ENCODE results near the gene NCKAP5. TPM values are rescaled to one million over a fixed set of nuclear protein-coding genes. Genes with fewer than 3 reads are reported as not detected.
"Not testable (repeated sequence)": the region's sequence is repeated elsewhere in the genome, so short reads cannot be mapped to it uniquely, and the experiment has no call there.

Gene NCKAP5
- polyA plus RNA-seq, 4 donors, result 3.1 to 8.4 (median 7.2) TPM

DNA sequence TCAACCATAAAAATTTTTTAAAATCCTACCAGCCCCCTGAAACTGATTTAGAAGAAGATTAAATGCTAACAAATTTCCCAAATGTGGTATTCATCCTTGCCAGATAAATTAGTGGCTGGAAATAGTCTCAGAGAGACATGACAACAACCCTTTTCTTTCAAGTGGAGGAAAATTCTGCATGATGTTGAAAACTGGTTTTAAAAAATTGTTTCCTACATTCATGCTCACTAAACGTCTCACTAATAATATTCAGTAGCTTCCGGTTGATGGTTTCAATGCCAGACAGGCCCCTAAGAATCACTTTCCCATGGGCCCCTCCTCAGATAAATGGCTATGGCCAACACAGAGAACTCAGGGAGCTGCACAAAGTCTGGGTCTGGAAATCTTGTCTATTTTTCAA, 43.2 kb downstream of the NCKAP5 start:
- DNase-seq (ENCODE audit: low read depth in 4 of 4, low spot score in 3 of 4), result no peak

DNA sequence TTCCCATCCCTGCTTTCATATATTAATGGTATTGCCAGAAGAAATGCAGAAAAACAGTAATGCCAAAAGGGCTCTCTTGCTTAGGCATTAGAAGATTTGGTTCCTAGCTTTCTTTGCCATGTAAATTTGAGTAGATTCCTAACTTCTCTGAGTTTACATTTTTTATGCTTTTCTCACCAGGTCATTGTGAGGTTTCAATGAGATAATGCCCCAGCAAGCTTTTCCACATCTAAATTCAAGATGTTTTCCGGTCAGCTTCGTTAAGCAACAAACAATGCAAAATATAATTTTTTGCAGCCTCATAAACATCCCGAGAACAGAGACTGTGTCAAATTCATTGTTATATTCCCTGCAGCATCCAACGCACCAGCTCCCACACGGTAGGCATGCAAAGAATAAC, 44.9 kb downstream of the NCKAP5 start:
- no peak for DNase-seq (ENCODE audit: low read depth in 4 of 4, low spot score in 3 of 4)

DNA sequence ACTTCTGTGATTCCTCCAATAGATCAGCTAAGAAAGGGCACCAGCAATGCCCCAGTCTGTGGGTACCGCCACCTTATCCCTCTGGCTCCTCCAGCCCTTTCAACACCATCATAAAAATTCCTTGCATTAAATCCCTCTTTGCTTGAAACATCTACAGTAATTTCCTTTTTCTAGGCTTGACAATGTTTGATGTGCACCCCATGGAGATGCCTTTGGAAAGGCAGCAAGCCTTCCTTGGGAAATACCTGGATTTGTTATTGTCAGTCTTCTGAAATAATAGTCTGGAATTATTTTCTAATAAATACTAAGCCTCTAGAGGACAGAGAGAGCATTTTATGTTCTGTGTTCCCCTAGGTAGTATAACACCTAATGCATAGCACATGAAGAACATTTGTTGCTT, 46.1 kb downstream of the NCKAP5 start:
- DNase-seq (ENCODE audit: low read depth in 4 of 4, low spot score in 3 of 4), result no peak

DNA sequence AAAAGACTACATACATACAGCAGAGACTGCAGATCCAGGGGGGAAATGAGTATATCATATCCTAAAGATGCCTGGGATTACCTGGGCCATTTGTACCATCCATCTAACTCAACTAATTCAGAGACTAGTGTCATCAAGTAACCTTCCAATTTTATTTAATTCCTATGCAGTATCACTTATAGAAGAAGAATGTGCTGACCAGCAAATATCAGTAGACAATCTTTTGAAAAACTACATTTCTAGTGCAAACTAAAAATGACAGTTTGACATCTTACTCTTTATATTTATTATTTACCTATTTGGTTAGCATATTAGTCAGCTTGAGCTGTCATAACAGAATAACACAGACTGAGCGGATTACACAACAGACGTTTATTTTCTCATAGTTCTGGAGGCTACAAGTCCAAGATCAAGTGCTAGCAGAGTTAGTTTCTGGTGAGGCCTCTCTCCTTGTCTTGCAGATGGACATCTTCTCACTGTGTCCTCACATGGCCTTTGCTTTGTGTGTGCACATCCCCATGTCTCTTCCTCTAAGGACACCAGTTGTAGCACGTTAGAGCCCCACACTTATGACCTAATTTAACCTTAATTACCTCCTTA, 47.0 kb downstream of the NCKAP5 start:
- DNase-seq (ENCODE audit: low read depth in 4 of 4, low spot score in 3 of 4), result no peak

DNA sequence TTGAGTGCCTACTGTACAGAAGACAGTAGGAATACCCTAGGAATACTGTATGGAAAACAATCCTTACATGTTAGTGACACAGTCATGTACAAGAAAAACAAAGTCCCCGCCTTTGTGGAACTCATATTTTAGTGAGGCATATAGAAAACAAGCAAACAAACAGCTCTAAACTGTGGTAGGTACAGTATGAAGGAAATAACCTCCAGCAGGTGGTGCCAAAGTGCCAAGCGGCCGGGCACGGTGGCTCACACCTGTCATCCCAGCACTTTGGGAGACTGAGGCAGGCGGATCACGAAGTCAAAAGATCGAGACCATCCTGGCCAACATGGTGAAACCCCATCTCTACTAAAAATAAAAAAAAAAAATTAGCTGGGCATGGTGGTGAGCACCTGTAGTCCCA, 48.6 kb downstream of the NCKAP5 start:
- not testable (repeated sequence) for DNase-seq (ENCODE audit: low read depth in 4 of 4, low spot score in 3 of 4)

DNA sequence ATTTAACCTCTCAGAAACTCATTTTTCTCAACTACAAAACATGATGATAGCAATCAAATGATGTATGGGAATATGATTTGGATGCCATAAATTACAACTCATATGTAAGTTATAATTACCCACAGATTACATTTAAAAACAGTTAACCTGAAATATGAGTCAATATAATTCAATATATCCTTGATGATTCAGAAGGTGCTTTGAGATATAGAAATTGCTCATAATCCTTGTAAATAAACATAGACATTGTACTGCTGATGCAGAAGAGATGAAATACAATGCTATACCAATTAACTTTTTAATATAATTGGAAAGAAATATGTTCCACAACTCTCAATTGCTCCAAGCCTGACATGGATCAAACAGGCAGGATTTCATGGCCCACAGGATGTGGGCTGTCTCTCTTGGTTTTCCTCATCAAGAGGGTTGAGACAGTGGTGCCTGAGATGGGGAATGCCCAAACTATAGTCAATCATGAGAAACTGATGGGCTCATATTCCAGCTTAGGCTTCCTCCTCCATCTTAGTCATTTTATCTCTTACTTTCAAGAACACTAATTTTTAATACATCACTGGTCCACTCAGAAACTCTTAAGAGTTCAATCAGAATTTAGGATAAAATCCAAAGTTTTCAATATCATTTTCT, 49.4 kb downstream of the NCKAP5 start:
- no peak for DNase-seq (ENCODE audit: low read depth in 4 of 4, low spot score in 3 of 4)

DNA sequence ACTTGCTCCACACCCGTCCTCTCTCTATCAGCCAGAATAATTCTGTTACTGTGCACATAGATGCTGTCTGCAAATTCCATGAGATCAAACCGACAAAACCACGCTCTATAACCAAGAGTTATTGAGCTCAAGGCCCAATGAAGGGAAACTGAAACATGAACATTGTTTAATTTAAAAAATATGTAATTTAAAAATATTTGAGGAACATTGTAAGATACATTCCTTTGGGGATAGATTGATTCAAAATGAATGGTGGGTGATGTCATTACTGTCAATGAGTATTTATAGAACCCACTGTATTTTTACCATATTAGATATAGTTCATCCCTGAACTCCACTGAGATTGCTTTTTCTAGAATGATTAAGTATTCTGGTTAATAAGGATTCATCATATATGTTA, 50.4 kb downstream of the NCKAP5 start:
- no peak for DNase-seq (ENCODE audit: low read depth in 4 of 4, low spot score in 3 of 4)

DNA sequence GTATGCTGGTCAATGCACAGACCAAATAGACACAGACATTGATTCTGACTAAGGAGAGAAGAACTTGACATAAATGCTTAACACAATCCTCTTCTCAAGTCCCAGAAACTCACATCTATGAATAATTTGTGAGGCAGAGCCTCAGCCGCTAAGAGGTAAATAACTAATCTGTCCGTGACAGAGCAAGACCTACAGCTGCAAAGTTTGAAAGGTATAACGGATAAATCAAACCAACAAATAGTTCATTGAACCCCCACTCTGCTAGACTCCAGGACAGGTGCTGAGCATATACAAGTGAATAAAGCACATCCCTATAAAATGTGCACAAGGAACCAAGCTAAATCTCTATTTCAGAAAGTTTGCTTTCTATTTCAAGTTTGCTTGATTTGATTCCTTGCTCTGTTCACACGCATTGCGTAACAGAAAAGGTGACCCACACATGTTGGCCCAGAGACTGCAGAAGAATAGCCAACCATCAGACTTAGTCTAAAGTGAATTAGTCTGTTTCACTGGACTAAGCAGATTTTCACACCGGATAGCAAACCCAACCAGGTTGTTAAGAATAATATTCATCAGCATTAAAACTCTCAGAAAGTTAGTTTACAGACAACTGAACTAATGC, 51.7 kb downstream of the NCKAP5 start:
- no peak for DNase-seq (ENCODE audit: low read depth in 4 of 4, low spot score in 3 of 4)

DNA sequence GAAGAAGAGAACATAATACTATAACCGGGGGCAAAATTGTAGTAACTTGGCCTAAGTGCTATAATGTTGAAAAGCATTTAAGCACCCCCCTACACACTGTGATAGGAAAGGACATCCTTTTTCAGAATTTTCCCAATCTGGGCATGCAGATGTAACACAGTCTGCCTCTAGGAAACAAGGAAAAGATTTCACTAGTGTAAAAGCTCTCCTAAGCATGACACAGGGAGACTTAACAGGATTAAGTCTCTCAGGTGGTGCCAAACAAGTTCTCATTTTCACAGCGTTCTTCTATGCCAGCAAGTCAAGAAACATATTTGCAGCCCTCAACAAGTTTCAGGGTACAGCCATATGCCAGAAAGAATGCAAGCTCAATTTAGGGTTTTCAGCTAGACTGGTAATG, 53.0 kb downstream of the NCKAP5 start:
- no peak for DNase-seq (ENCODE audit: low read depth in 4 of 4, low spot score in 3 of 4)

DNA sequence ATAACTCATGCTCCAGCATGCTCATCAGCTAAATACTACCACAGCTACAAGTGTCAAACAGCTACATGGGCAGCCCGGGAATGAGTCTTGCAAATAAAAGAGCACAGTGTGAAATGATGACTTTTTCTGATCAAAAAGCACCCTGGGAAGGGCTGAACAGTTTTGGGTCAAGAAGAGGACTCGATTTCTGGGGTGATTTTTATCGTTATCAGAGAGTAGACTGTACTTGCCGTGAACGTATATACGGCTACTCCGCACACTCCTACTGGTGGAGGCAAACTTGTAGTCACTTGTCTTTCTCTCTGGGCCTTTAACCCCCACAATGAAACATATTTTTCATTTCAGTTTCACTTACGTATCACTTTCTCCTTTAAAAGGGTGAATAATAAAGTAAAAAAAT, 54.4 kb downstream of the NCKAP5 start:
- no peak for DNase-seq (ENCODE audit: low read depth in 4 of 4, low spot score in 3 of 4)

DNA sequence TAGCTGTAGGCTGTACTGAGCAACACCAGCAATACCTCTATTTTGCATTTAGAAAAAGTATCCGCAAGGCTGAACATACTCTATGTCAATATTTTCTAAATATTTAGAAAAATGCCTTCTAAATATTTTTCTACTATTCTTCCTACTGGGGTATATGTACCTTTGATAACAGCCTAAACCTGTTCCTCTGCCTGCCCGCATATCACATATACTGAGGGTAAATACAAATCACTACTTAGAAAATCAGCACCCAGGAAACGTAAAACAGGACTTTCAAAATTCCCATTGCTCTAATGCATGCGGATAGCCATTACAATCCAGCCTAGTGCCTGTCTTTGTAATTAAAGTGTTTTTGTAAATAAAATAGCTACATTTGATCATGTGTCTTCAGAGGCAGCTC, 56.1 kb downstream of the NCKAP5 start:
- no peak for DNase-seq (ENCODE audit: low read depth in 4 of 4, low spot score in 3 of 4)

DNA sequence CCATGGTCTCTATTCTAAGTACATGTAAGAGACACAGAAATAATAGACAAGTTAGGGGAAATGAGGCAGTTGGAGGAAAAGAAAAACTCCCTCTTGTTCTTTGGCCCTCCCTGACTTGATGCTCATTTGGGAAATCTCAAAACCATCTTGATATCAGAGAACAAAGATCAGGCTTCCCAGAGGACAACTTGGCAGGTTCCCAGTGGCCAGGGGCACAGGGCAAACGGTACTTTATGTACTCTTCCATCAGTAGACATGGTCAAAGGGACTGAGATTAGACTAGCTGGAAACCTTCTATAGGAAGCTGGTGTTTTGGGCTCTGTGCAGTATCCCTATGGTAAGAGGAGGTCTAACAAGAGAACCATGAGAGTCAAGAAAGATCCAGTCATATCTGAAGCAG, 56.6 kb downstream of the NCKAP5 start:
- DNase-seq (ENCODE audit: low read depth in 4 of 4, low spot score in 3 of 4), result no peak

DNA sequence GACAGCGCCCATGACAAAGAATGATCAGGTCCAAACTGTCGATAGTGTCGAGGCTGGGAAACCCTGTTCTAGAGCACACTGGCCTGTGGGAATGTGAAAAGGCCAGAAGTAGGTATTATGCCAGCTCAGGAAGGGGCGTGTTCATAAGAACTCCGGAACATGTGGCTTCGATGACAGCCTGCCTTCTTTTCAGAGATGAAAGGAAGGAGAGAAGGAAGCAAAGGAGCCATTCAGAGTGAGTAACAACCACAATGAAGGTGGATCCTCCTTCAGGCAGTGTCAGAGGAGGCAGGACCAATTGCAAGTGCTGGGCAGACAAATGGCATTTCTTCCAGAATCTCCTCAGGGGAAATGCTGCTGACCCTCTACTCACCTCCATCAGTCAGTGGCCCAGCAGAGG, 58.5 kb downstream of the NCKAP5 start:
- DNase-seq (ENCODE audit: low read depth in 4 of 4, low spot score in 3 of 4), result no peak

DNA sequence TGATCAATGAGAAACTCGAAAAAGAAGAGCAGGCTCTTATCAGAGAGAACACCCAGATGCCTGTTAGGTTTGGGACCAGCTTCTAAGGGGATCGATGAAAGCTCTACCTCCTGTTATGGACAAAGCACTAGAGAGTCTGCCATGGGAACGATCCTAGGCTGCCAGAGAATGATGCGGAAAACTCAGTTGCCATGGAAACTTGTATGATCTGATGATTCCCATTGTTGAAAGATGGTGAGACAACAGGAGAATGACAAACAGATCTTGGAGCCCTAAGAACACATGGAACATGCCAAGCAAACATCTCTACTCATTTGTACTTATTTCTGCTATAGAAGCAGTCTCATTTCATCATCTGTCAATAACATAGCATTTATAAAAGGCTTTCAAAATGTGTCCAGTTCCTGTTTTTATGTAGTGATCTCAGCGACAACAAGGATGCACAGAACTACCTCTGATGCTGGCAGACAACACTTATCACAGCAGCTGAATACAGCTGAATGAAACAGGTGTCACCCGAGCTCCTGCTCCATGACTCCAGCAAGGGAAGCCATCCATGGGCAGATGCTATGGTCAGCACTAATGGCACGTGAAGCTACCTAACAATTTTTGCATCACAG, 59.6 kb downstream of the NCKAP5 start:
- no peak for DNase-seq (ENCODE audit: low read depth in 4 of 4, low spot score in 3 of 4)

DNA sequence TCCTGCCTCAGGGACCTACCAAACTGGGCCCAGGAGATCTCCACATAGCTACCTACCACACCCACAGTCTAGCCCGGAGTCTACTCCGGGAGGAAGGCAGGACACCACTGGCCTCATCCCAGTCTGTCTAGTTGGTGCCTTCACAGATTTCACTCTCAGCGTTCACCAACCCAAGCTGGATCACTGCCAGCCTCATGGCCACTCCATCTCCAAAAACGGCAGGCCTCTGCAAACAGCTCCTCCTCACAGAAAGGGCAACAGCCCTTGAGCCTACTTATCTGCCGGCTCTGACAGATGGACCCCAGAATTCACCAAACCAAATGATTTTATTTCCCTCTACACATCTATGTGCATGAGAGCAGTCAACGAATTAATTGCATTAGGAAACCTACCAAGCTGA, 61.3 kb downstream of the NCKAP5 start:
- DNase-seq (ENCODE audit: low read depth in 4 of 4, low spot score in 3 of 4), result no peak

DNA sequence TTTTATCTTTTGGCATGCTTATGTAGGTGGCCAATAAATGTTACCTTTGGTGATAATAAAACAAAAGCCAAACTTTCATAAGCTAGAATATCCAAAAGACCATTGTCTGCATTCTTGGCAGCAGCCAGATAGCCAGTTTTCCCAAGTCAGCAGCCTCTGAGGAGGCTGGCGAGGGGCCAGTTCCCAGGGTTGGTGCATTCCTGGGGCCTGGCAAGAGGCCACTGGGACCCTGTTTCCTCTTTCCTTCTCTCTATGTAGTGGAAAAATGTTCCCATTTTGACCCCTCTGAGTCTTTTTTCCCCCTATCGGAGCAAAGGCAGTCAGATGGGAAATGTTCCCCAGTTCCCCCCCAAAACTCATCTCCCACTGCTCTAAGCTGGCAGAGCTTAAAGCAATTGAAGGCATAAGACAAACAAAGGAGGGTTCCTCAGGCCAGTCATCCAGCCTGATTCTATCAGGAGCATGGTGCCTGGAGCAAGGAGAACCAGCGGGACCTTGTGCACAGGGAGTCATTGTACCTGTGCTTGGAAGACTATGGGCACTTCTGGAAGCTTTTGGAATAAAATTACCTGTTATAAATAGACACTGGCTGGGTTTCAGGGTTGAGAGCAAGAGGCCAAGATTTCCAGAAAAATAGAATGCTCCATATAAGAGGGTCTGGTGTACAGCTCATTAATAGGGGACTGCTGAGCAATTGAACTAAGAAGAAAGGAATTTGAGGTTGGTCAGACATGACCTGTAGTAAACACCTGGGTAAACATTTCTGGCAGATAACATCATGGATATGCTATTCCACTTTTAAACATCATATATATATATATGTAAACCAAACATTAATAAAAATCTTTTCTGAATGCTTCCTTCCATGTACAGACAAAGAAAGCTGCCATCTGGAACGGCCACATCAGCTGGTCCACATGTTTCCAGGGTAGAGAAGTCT, 63.4 kb downstream of the NCKAP5 start:
- DNase-seq (ENCODE audit: low read depth in 4 of 4, low spot score in 3 of 4), result no peak

DNA sequence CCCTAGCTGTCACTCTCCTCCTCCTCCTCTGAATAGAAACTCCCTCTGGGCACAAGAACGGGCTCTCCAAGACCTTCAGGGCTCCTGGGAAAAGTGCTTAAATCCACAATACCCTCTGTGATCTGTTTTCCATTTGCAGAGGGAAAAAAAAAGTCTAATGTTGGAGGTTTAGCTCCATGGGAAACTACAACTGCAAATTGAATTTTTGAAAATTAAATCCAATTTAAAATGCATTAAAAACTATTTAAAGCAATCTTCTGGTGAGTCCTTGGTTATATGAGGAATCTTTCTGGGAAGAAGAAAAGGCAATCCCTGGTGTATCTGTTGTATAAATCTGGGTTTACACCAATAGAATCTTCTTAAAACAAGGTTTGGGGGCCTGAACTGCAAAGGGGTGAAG, 64.3 kb downstream of the NCKAP5 start:
- no peak for DNase-seq (ENCODE audit: low read depth in 4 of 4, low spot score in 3 of 4)

DNA sequence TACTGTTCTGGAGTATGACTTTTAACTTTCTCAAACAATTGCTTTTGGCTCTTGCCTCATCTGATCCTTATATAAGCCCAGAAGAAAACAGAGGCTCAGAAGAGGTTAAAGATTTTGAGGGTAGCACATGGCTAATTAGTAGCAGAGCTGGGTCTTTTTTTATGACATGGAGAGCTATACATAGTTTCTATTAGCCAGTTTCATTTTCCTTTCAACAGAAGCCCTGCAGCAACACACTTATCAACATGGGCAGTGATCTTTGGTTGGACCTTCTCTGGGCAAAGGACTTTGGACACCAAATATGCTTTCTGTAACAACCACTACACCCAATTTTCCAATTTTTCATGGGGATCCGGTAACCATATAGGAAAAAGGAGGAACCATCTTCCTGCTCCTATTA, 64.9 kb downstream of the NCKAP5 start:
- no peak for DNase-seq (ENCODE audit: low read depth in 4 of 4, low spot score in 3 of 4)

DNA sequence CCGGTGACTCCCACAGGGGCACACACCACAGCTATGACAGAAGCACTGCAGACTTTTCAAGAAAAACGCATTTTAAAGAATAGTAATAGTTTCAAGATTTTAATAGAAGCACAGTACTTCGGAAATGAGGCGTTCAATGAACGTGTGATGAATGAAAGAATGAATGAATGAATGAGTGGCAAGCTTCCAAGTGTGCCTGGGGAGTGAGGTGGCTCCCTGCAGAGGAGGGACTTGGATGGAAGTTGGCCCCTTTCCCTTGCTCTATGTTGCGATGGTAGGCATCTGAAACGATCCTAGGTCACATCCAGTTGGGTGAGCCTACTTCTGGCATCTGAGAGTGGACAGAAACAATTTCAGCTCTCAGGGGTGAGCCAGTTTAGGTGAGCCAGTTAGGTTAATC, 65.6 kb downstream of the NCKAP5 start:
- no peak for DNase-seq (ENCODE audit: low read depth in 4 of 4, low spot score in 3 of 4)

DNA sequence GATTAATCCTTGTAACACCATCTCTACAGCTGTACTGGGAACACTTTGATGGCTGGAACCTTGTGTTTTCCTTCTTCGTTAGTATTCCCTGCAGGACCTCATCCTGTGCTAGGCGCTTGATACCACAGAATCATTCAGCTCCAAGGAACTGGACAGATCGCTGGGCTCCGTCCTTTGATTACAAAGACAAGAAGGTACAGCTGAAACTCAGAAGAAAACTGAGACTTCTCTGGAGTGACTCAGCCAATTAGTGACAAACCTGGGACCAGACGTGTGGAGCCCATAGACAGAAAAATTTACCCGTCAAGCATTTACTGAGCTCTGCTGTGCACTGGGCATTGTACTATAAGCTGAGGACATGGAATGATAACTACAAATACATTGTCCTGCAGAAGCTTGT, 67.3 kb downstream of the NCKAP5 start:
- DNase-seq (ENCODE audit: low read depth in 4 of 4, low spot score in 3 of 4), result no peak
